Stimulated activated CD4-positive, alpha-beta T cell treated with anti-CD3 and anti-CD28 coated beads, Interleukin-1b, Interleukin-23, amount 100 ng/mL, for 4 hours (primary cell): ENCODE results near the gene EYA4.
"Not testable (repeated sequence)": the region's sequence is repeated elsewhere in the genome, so short reads cannot be mapped to it uniquely, and the experiment has no call there.

Experiments used
- DNase-seq, 2 donors: peaks; one replicate each; pipeline ENCODE4 v3.0.0-alpha.2; 2020; ENCODE audit warnings: low read depth in 2 of 2

EYA4 gene

DNA sequence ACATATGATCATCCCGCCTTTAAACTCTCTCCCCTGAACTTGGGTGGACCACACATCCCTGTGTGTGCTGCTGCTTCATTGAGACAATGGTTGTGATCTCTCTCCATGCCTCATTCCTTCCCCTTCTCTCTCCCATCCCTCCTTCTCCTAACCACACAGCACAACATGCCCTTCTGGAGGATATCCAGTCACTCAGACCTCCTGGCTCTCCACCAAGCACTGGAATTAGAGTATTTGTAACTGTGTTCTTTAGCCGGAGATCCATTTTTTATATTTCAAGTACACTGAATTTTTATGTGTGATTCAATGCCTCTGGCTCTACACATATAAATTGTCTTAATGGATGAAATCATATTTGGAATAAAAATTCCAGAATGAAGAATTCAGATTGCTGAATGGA, 287.4 kb downstream of the EYA4 start:
- DNase-seq = no peak

DNA sequence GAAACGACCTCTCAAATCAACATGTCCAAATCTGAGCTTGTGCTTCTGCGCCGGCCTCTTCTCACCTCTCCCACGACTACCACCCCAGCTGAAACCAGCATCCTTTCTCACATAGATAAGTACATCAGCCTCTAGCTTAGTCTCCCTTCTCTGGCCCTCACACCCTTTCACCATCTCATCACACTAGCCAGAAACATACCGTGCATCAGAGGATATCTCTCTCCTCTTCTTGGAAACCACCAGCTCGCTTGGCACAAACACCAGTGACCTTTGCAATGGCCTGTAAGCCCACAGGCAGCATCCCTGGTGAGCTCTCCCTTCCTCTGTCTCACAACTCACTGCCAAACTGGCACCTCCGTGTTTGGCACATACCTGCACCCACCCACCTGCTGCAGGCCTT, 291.8 kb downstream of the EYA4 start:
- DNase-seq = no peak

DNA sequence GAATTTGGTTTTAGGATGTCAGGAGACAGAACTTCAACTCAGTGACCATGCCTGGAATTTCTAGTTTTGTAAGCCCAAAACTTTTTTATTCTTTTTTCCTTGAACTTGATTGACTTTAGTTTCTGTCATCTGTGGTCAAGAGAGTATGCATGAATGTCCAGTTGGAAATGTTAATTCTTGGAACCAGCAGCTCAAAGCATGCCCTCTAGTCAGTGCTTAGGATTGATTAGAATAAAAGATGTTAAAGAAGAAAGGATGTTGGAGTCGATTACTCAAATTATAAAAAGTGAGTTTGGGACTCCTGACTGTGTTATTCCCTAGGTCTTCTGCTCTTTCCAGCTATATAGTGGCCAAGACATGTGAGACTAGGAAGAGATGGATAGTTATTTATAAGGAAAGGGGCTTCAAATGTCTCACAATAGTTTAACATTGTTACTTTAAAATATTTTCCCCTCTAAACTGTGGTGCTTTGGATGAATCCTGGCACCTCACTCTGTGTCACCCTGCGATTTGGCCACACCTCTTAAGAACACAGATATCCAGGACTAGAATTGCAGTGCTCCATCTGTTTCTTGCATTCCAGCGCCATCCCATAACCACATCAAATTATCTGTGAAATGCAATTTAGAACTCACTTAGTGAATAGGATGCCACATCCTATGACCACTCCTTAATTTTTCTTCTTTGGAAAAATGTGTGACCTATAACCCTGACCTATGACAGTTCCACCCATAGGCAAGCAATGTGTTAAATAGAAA, 298.5 kb downstream of the EYA4 start:
- no peak for DNase-seq

DNA sequence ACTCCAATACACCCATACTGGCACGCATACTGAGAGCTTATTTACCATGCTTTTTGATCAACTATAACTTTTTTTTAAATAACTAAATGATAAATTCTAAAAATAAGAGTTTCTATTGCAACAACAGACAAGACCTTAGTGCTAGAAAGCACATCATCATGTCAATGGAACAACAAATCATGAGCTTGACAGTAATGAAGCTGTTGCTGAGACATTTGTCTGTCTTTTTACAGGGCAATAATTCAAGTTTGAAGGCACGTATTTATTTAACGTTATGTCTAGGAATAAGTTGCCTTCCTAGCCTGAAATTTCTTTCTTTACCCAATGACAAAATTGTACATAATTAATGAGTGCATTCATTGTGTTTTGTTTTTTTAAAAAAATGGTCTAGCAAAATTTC, 299.2 kb downstream of the EYA4 start:
- no peak for DNase-seq

DNA sequence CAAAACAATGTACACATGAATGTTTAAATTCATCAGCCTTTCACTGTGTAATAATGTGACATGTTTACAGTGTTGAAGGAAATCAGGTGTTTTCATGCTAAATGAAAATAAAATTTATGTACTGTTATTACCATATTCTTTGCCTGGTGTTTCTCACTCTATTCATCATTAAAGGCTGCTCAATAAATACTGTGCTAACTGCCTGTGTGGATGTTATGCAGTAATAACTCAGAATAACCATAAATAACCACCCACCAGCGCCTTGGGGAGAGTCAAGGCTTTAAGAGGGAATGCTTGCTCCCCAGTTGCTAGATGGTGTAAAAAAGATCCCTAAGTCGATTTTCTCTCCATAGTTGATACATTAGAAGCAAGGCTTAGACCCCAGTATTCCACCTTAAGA, 299.9 kb downstream of the EYA4 start:
- DNase-seq = no peak

DNA sequence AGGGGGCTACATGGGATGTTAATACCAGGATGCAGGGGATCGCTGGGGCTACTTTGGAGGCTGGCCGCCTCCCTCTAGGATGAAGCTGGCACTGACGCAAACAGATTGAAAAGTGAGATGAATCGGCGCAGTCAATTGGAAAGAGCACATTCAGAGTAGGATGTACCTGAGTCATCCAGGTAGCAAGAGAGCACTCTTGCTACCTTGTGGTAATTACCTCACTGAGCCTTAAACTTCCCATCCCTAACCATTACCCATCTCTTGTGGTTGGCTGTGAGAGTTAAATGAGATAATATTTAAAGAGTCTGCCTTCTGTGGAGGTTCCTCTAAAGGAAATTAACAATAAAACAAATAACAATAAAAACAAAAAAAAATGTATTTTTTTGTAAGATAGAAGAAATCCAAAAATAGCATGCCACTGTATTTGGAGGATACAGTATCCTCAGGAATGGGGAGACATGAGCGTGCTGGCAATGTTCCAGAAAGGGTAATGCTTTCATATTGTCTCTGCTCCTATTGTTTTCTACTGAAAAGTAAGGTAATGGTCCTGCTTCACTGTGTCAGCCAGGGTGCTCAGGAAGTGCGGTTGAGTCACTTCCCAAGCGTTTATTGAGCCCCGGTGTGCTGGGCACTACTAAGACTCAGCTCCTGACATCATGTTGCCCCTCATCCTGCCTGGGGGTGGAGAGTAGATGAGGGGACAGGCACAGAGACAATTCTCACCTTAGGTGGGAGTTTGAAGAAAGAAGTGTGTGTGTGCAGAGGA, 301.1 kb downstream of the EYA4 start:
- DNase-seq = no peak

DNA sequence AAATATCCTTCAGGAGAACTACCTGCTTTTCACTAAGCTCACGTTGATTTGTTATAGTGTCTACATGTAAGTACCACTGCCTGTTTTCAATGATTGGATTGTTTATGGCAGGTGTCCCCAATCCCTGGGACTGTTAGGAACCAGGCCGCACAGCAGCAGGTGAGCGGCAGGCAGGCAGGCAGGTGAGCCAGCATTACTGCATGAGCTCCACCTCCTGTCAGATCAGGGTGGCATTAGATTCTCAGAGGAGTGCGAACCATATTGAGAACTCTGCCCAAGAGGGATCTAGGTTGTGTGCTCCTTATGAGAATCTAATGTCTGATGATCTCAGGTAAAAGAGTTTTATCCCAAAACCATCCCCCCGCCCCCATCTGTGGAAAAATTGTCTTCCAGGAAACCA, 303.3 kb downstream of the EYA4 start:
- no peak for DNase-seq

DNA sequence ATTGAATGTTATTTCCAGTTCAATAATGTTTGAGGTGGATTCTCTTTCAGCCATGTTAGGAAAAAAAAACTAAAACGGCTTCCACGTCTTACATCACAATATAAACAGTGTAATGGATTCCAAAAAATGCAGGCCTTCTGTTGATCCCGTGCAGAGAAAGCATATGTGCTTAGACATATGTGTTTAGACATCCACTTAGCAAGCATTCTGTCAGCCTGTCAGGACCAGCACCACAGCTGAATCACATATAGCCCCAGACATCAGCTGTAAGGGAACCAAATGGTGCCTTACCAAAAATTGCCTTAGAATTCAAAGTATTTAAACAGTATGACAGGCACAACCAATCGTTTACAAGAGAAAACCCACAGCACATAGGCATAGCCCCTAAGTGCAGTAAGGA, 304.9 kb downstream of the EYA4 start:
- DNase-seq = no peak

DNA sequence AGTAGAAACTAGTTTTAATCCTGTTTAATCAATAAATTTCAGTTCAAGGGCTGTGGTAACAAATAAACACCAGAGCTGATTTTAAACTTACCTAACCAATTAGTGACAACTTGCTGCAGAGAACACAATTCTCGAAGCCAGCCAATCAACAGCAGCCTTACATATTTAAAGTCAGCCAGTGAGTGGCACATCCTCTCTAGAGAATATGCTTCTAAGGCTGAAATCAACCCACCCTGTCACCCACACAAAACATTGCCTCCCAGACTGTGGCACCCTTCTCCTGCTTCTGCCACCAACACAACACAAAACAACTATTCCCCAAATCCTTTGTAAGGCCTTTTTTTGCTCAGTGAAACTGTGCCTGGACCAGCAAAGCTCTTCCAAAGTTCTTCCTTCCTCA, 306.0 kb downstream of the EYA4 start:
- no peak for DNase-seq

DNA sequence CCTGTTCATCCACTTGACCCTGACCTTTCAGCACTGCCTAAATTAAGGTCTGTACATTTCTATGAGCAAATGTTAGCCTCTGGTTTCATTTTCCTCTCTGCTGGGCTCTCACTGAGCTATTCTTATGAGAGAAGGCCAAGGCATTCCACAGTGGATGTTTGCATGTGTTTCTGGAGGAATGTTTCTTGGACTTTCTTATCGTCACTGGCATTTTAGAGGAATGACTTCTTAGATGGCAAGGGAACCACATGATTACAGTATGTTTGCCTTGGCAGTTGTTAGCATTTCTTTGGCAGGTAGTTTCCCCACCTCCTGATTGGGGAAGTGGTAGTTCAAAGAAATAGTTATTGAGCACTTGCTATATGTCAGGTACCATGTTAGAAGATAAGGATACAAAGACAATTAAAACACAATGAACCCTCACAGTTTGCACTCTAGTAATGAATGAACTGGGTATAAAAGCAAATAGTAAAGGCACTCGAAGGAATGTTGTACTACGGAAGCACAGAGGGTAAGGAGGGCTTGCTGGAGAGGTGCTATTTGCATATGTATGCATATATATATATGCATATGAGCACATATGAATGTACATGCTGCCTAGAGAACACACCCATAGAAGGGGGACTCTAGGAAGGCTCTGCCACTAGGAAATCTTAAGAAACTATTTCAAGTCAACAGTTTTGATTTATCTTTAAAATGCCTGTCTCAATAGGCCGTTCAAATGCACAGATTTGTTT, 307.4 kb downstream of the EYA4 start:
- DNase-seq = no peak

DNA sequence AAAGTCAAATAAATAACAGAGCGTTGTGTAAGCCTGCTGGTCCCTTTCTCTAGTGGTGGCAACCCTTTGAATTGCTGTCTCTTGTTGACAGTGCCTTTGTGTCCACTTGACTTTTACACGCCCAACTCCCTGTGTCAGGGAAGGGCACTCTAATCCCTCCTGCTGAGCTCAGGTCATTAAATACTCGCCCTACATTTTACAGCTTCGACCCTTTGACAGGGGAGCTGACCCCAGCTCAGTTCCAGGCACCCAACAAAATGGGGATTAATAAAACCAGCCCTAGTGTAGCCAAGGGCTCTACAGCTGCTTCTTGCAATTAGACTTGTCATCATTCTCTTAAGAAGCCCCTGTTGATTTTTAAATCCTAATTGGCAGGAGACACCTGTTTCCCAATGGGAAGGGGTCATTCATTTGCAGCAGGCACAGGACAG, 308.2 kb downstream of the EYA4 start:
- no peak for DNase-seq

DNA sequence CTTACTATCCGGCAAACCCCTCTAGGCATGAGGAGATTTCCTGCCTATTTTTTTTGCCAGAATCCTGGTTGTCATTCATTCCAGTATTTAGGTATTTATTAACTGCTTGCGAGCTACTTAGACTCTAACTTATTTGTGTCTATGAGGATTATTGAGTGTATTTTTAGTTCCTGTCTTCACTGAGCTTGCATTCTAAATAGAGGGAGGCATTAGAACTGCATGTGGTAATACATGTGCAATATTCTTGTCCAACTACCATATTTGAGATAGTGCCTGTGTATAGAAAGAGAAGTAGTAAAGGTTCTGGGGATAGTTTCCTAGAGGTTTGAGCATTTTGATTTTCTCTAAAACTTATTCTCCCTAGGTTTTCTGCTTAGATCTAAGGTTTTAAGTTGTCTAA, 308.9 kb downstream of the EYA4 start:
- DNase-seq = no peak

DNA sequence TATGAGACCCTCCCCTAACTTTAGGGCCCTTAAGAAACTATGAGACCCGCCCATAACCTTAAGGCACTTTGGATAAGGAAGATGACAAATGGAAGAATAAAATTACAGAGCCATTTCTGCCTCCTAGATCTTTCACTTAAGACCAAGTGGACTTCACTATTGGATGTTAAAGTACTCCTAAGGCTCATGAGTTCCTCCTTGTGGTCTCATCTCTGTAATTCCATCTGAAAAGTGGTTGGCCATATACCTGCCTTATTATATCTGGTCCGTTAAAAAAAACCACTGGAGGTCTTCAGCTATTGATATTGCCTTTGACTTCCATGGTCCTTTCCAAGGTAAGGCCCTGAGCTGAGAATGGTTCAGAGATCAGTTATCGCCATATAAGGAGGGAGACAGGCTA, 310.3 kb downstream of the EYA4 start:
- no peak for DNase-seq

DNA sequence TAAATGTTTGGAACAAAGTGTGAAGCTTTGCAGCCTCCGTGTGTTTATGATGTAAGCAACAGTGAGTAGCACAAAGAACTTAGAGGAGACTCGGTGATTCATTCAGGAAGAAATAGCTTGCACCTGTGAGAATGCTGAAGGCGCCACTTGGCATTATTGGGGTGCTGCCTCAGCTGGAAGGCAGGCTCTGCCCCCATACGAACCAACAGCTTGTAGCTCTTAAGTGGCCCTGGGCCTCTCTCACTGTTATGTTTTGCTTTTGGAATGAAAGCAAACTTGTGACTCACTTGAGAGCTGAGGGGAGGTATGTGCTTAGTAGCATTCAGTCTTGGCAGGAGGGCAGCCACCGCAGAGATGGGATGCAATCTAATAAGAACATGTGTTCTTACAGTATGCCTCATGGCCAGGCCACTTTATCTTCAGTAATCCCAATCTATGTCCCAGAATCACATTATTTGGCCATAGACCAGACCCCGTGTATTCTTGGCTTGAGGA, 310.7 kb downstream of the EYA4 start:
- DNase-seq = no peak

DNA sequence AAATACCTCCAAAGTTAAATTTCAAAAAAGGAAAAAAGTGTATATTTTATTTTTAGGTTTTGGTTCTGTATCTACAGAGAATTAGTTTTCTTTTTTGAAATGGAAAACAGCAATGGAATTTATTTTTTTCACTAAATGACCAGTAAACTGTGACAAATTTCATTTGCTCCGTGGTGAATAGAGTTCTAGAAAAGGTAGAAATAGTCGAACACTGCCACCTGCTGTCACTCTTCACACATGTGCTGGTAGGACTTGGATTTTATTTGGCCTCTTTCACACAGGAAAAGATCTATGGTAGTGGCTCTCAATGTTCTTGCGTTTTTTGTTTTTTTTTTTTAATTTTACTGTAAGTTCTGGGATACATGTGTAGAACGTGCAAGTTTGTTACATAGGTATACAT, 312.5 kb downstream of the EYA4 start:
- peak in 1 of 2 donors; percentile 11 for DNase-seq

DNA sequence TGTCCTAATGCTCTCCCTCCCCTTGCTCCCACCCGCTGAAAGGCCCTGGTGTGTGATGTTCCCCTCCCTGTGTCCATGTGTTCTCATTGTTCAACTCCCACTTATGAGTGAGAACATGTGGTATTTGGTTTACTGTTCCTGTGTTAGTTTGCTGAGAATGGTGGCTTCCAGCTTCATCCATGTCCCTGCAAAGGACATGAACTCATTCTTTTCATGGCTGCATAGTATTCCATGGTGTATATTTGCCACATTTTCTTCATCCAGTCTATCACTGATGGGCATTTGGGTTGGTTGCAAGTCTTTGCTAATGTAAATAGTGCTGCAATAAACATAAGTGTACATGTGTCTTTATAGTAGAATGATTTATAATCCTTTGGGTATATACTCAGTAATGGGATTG, 313.0 kb downstream of the EYA4 start:
- not testable (repeated sequence) for DNase-seq

DNA sequence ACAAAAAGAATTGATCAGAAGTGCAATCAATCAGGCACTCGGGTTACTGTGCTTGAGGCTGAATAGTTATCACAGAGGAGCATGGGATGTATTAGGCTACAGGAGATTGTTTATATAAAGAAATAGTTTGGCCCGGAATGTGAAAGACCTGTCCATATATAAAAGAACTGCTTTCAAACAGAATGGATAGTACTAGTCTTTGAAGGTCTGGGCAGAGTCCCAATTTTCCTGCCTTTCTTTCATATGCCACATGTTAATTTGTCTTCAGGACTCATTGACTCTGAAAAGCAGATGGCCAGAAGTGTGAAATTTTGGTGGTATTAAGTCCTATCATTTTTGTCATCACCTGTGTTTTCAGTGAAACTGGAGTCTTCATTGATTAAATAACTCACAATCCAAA, 314.5 kb downstream of the EYA4 start:
- DNase-seq = no peak

DNA sequence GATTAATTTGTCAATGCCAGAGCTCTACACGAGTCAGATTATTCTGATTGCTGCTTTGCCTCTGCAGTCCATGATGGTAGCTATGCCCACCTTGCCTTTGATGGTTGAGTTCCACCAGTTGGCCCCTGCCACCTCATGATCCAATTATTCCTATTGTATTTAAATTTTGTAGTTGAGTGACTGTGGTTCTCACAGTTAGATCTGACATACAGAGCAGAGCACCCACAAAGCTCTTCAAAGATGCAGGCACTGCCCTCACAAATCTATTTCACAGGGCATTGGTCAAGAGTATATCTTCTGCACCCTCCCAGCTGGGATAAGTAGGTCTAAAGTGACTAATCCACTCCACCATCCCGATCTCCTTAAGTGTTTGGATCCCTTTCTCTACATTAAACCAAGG, 318.8 kb downstream of the EYA4 start:
- DNase-seq = no peak

DNA sequence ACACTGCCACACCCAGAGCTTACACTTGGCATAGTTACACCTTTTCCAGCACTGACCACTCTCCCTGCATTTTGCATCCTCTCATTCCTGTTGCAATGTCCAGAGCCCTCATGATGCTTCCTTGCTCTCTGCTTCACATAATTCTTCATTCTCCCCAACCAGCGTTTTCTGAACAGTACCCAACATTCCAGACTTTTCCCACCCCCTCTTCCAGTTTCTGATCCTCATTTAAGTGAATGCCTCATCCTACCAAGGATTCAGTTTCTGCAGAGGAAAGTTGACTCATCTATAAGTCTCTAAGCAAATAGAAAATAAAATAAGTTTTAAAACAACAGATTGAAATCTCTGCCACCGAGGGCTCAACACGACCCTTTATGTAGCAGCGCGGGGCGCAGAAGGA, 326.5 kb downstream of the EYA4 start:
- no peak for DNase-seq

DNA sequence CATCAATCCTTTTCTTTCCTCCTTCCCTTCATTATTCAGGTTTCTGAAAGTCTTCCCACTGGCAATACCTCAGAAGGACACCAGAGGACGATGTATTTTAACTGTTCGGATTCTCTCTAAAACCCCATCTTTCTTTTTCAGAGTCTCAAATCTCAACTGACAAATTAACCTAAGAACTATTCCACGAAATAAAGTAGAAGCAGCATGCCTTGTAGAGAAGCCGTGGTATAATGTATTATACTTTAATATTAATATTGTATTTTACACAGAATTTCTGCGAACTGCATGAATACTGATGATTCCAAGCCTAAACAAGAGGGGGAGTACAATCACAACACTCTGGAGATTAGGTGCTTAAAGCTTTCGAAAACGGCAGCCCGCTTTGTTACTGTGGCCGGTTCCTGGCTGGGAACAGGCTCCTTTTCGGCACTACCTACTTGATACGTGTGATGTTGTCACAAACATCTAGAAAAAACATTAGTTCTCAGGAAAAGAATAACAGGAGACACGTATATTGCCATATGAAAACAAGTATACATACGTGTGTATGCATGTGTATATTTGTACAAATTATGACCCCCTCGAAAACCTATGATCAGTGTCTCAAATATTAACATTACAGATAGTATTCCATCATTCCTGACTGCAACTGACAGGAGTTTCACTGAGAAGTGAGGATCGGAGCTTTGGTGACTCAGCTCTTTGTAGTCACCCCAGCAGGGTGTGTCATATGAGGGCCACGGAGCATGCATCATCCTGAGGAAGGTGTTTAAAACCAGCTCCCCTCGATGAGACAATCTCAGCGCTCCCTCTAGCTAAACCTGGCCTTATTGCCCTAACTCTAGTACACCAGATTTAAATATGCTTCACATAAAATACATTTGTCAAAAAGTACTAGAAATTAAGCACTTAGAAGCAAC, 328.1 kb downstream of the EYA4 start:
- peak in 1 of 2 donors; percentile 22 for DNase-seq

DNA sequence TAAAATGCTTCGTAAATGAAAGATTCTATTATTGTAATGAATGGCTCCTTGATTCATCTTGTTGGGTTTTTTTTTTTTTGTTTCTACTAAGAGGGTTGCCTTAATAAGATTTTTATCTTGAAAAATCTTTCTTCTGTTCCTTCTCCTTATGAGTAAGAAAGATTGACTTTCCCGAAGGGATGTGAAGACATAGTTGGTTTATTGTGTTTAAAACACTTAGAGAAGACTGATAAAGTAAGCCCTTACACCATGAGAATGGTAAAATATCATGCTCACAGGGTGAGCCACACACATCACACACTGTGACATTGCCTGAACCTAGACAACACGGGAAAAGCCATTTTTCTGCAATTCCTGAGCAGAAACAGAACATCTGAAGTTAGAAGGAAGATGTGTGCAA, 330.5 kb downstream of the EYA4 start:
- no peak for DNase-seq
